K562 (cell line): ENCODE measurements around the gene EYA2. TPM values are rescaled to one million over a fixed set of nuclear protein-coding genes. Genes with fewer than 3 reads are reported as not detected.

Experiments used
- ATAC-seq: fragments of 200-7000 bp; cut with Tn5 transposase; 3 replicates; pipeline ENCODE4 v1.9.1; 2020; ENCODE audit warnings: moderate library complexity
- BruUV-seq: library from RNA; stranded (reverse); fragments of 400-500 nt; replicated peaks from 2 replicates; lab custom pipeline; 2021; lab: Mats Ljungman, UMichigan
- CTCF ChIA-PET: fragments of 300-600 bp; formaldehyde crosslinking; extraction: SDS; loops from one replicate; lab custom pipeline; 2021; ENCODE audit warnings: low intra/inter-chr PET ratio; lab: Yijun Ruan, JAX
- POLR2A ChIA-PET: fragments of 300-600, 350-650 bp; sonication (Branson Sonifier 250); formaldehyde crosslinking; extraction: SDS; loops from one replicate; lab custom pipeline; 2021; ENCODE audit warnings: antibody characterized with exemption, inconsistent platforms; lab: Yijun Ruan, JAX
- DNase-seq, 4 experiments: peaks; one replicate each; pipeline versions ENCODE4 v3.0.0 to v3.0.0-alpha.2; 2011 to 2018; ENCODE audit warnings: low spot score in 3 of 4, mixed read lengths in 3 of 4; ENCODE audit errors: extremely low read depth in 1 of 4
- FAIRE-seq: peaks from 2 replicates; lab custom pipeline; 2011; peaks lifted over from hg19 to GRCh38; lab: Jason Lieb, UNC
- H2AFZ ChIP-seq: 2 replicates; pipeline ENCODE4 v1.6.0; 2011; ENCODE audit warnings: low read depth, low read length, control low read depth, inconsistent platforms
- H3K27ac ChIP-seq: fragments of 200-600 bp; 3 replicates; pipeline ENCODE4 v1.8.0; 2011; ENCODE audit warnings: low read depth, mild to moderate bottlenecking, control low read depth, inconsistent platforms, low read length, moderate library complexity, mixed read lengths; ENCODE audit errors: extremely low read depth
- H3K27me3 ChIP-seq, 2 experiments: fragments of 300-600 bp in 1 of 2; 2 replicates in 1 of 2; 3 replicates in 1 of 2; pipeline versions ENCODE4 v1.6.0 to v1.8.0; 2011; ENCODE audit warnings: inconsistent platforms in 2 of 2, low read length in 2 of 2, mild to moderate bottlenecking in 1 of 2, mixed read lengths in 1 of 2, moderate library complexity in 1 of 2; ENCODE audit not compliant: control insufficient read depth in 2 of 2, insufficient read depth in 2 of 2
- H3K36me3 ChIP-seq: fragments of 300-600 bp; 3 replicates; pipeline ENCODE4 v1.8.0; 2011; ENCODE audit warnings: mild to moderate bottlenecking, low read length, inconsistent platforms; ENCODE audit not compliant: control insufficient read depth, insufficient read depth
- H3K4me1 ChIP-seq, 2 experiments: fragments of 200-600 bp in 1 of 2; replicated peaks in 1 of 2; 2 replicates in 1 of 2; 3 replicates in 1 of 2; pipeline versions ENCODE4 v1.5.1 to v1.8.0; 2011; ENCODE audit warnings: inconsistent platforms in 2 of 2, low read length in 2 of 2, mild to moderate bottlenecking in 1 of 2, mixed read lengths in 1 of 2, moderate library complexity in 1 of 2; ENCODE audit not compliant: control insufficient read depth in 2 of 2, insufficient read depth in 2 of 2
- H3K4me2 ChIP-seq: 2 replicates; pipeline ENCODE4 v1.6.1; 2011; ENCODE audit warnings: low read length, control low read depth, inconsistent platforms, mixed read lengths; ENCODE audit not compliant: insufficient read depth
- H3K4me3 ChIP-seq: fragments of 200-600 bp; sonication (generic), shearing (Covaris generic); 2 replicates; pipeline ENCODE4 v1.5.1; 2016; ENCODE audit warnings: control low read depth, inconsistent platforms
- H3K79me2 ChIP-seq: fragments of 200-600 bp; 3 replicates; pipeline ENCODE4 v1.8.0; 2011; ENCODE audit warnings: low read length, inconsistent platforms; ENCODE audit not compliant: control insufficient read depth, insufficient read depth
- H3K9ac ChIP-seq, 2 experiments: 2 replicates each; pipeline versions ENCODE4 v1.6.0 to v1.6.1; 2011; ENCODE audit warnings: low read depth in 2 of 2, low read length in 2 of 2, control low read depth in 1 of 2, inconsistent platforms in 1 of 2, mild to moderate bottlenecking in 1 of 2, mixed read lengths in 1 of 2; ENCODE audit not compliant: insufficient read depth in 1 of 2
- H3K9me1 ChIP-seq: one replicate; pipeline ENCODE4 v1.6.0; 2011; ENCODE audit warnings: inconsistent platforms, mild to moderate bottlenecking, low read length, moderate library complexity; ENCODE audit not compliant: control insufficient read depth, insufficient read depth
- H3K9me3 ChIP-seq: replicated peaks from 2 replicates; pipeline ENCODE4 v1.5.1; 2011; ENCODE audit warnings: low read depth, low read length, inconsistent platforms; ENCODE audit not compliant: control insufficient read depth, insufficient read depth
- H4K20me1 ChIP-seq: replicated peaks from 2 replicates; pipeline ENCODE4 v1.6.1; 2011; ENCODE audit warnings: low read length, inconsistent platforms, mixed read lengths; ENCODE audit not compliant: control insufficient read depth, insufficient read depth
- BRCA1 ChIP-seq, 2 experiments: fragments of 450-650 bp in 1 of 2; sonication (generic) in 1 of 2; formaldehyde crosslinking in 1 of 2; IDR thresholded peaks; 2 replicates each; pipeline versions ENCODE4 v1.5.0 to v1.6.1; 2017 to 2020; ENCODE audit warnings: mild to moderate bottlenecking in 1 of 2, missing genetic modification reagents in 1 of 2
- PCBP1 ChIP-seq: fragments of 200-400 bp; formaldehyde crosslinking; IDR thresholded peaks from 2 replicates; pipeline ENCODE4 v1.6.1; 2018; ENCODE audit warnings: mild to moderate bottlenecking, low read depth, low read length; ENCODE audit not compliant: poor library complexity, severe bottlenecking
- ZNF280B ChIP-seq: fragments of 250-450 bp; sonication (Bioruptor Pico); IDR thresholded peaks from 2 replicates; pipeline ENCODE4 v1.5.1; 2021; ENCODE audit warnings: mild to moderate bottlenecking
- ZNF311 ChIP-seq: fragments of 250-450 bp; sonication (Bioruptor Pico); IDR thresholded peaks from 2 replicates; pipeline ENCODE4 v1.4.0; 2020; ENCODE audit warnings: mild to moderate bottlenecking, moderate library complexity
- WGBS: fragments of 100-300 bp; shearing (Covaris generic); methylation state at CpG from one replicate; pipeline ENCODE4 v1.1.6; 2016; ENCODE audit warnings: low coverage, mixed read lengths; ENCODE audit not compliant: insufficient coverage; ENCODE audit errors: missing lambda C conversion rate; 5-methylcytosine and 5-hydroxymethylcytosine counted together
- in situ Hi-C: fragments of 300-500 bp; cut with MboI; formaldehyde crosslinking; loops from 4 replicates; pipeline ENCODE4 v1.15.0; 2018; ENCODE audit warnings: inconsistent platforms, mixed read lengths
- intact Hi-C: fragments of 100-400 bp; cut with micrococcal nuclease; formaldehyde crosslinking; loops from 2 replicates; pipeline ENCODE4 v1.14.2; 2022
- polyA plus RNA-seq, 8 experiments: library from polyadenylated mRNA; depleted of rRNA in 4 of 8; stranded (reverse) in 5 of 8; unstranded in 3 of 8; fragments of >200 nt; fragmentation: Nextera tagmentation in 2 of 8; fragmentation: Illumina TruSeq in 1 of 8; extraction: Ambion mirVana in 2 of 8; extraction: Trizol in 1 of 8; gene quantifications; 2 replicates each; pipeline versions ENCODE4 v1.2.1 to v1.2.3, GENCODE V29; 2011 to 2014; ENCODE audit warnings: inconsistent platforms in 1 of 8, missing spikeins in 1 of 8
- total RNA-seq, 7 experiments: library from RNA; depleted of rRNA in 6 of 7; stranded (reverse); fragments of >200 nt in 6 of 7; fragmentation: Illumina TruSeq in 2 of 7; extraction: Trizol in 2 of 7; gene quantifications; 2 replicates each; pipeline versions ENCODE4 v1.2.1 to v1.2.3, GENCODE V29; 2011 to 2021; ENCODE audit warnings: low replicate concordance in 1 of 7
- TF ChIP-seq, protein P1 (sequence below), 2 experiments: IDR thresholded peaks; 2 replicates each; pipeline ENCODE4 v1.6.1; 2011; ENCODE audit warnings: borderline replicate concordance in 1 of 2, control low read depth in 1 of 2, low read depth in 1 of 2, low read length in 1 of 2, mild to moderate bottlenecking in 1 of 2, mixed read lengths in 1 of 2, moderate library complexity in 1 of 2; ENCODE audit not compliant: insufficient read depth in 1 of 2, insufficient read length in 1 of 2, poor library complexity in 1 of 2, severe bottlenecking in 1 of 2; ENCODE audit errors: extremely low read depth in 1 of 2
- TF ChIP-seq, protein P2 (sequence below), 3 experiments: fragments of 200-800 bp in 1 of 3; fragments of 250-450 bp in 1 of 3; fragments of 450-650 bp in 1 of 3; sonication (Bioruptor Pico) in 1 of 3; sonication (Bioruptor generic) in 1 of 3; formaldehyde crosslinking in 1 of 3; IDR thresholded peaks; 2 replicates each; pipeline versions ENCODE4 v1.6.1 to v1.8.0; 2016 to 2022; ENCODE audit warnings: mild to moderate bottlenecking in 2 of 3, missing genetic modification characterization in 2 of 3, missing compliant biosample characterization in 1 of 3, moderate library complexity in 1 of 3

Gene EYA2
- total and polyA plus RNA-seq, 9 of the 15 experiments (the other 6 are each of a cell fraction or from before 2014, with no cell fraction given), result 0.03 TPM; not detected in 8

DNA sequence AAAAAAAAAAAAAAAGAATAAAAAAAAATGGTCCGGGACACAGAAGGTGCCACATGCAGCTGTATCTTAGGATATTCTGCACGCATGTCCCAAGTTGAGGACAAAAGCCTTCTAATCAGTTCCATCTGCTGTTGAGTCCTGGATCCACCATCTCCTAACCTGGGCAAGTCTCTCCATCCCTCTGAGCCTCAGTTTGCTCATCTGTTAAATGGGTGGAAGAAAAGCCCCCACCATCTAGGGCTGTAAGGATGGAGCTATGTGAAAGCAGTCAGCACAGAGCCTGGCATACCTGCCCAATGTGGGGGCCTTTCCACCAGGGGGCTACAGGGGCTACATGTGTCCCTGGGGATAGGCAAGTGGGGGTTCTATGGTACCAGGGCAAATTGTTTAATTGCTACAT is 253.4 kb downstream of the EYA2 start (continued):
- TF ChIP-seq, protein P1, sequence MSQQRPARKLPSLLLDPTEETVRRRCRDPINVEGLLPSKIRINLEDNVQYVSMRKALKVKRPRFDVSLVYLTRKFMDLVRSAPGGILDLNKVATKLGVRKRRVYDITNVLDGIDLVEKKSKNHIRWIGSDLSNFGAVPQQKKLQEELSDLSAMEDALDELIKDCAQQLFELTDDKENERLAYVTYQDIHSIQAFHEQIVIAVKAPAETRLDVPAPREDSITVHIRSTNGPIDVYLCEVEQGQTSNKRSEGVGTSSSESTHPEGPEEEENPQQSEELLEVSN (IDR thresholded peaks at IDR 0.05; ENCODE audit: borderline replicate concordance in 1 of 2, extremely low read depth in 1 of 2, insufficient read depth in 1 of 2, insufficient read length in 1 of 2, low read depth in 1 of 2, low read length in 1 of 2, poor library complexity in 1 of 2, severe bottlenecking in 1 of 2), result no peak
- TF ChIP-seq ZNF311, result no peak
- no peak for TF ChIP-seq ZNF280B (CRISPR knock-in tag)
- TF ChIP-seq BRCA1 (IDR thresholded peaks at IDR 0.05), result no peak
- TF ChIP-seq BRCA1 (CRISPR knock-in tag; IDR thresholded peaks at IDR 0.05), result no peak

- WGBS, result 7% methylated on average over 5 of the region's 5 CpGs
Measured at GRCh38 chr20:47149939-47150338, 255.3 kb downstream of the EYA2 start.

More at GRCh38 chr20:47149939-47150338, 255.3 kb downstream of the EYA2 start:
- Histone ChIP-seq H3K9me3 (no peaks in the 10 kb centered on the region), H3K36me3 (no peaks in the 10 kb centered on the region), H3K27ac (no peak overlapping the region), H2AFZ (peak overlapping the region; percentile 64; the same call in 1 of the 2 replicates), H3K9me1 (no peaks in the 10 kb centered on the region), H4K20me1 (no peaks in the 10 kb centered on the region), H3K27me3 (peaks cover 17 to 47% of the 10 kb centered on the region in 2 experiments), H3K4me3 (no peak overlapping the region), H3K9ac (no peak overlapping the region), H3K4me2 (no peak overlapping the region), H3K4me1 (no peaks in the 10 kb centered on the region), H3K79me2 (no peaks in the 10 kb centered on the region)
- CTCF ChIA-PET, result interaction anchor here (1.2 kb wide), 1 partner anchor 391 kb away, joined by 3 read pairs; no protein-coding TSS in a partner anchor
- intact Hi-C loops (loop anchor here (1.0 to 5.0 kb wide), 2 partner anchors 378 to 392 kb away; no protein-coding TSS in a partner anchor), in situ Hi-C loops (loop anchor here (10.0 kb wide), 1 partner anchor 395 kb away; no protein-coding TSS in a partner anchor)
- DNase-seq, result no peak
- TF ChIP-seq PCBP1, result no peak
- TF ChIP-seq, protein P2, sequence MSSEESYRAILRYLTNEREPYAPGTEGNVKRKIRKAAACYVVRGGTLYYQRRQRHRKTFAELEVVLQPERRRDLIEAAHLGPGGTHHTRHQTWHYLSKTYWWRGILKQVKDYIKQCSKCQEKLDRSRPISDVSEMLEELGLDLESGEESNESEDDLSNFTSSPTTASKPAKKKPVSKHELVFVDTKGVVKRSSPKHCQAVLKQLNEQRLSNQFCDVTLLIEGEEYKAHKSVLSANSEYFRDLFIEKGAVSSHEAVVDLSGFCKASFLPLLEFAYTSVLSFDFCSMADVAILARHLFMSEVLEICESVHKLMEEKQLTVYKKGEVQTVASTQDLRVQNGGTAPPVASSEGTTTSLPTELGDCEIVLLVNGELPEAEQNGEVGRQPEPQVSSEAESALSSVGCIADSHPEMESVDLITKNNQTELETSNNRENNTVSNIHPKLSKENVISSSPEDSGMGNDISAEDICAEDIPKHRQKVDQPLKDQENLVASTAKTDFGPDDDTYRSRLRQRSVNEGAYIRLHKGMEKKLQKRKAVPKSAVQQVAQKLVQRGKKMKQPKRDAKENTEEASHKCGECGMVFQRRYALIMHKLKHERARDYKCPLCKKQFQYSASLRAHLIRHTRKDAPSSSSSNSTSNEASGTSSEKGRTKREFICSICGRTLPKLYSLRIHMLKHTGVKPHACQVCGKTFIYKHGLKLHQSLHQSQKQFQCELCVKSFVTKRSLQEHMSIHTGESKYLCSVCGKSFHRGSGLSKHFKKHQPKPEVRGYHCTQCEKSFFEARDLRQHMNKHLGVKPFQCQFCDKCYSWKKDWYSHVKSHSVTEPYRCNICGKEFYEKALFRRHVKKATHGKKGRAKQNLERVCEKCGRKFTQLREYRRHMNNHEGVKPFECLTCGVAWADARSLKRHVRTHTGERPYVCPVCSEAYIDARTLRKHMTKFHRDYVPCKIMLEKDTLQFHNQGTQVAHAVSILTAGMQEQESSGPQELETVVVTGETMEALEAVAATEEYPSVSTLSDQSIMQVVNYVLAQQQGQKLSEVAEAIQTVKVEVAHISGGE (CRISPR knock-in tag; IDR thresholded peaks at IDR 0.05), result peak in 1 of 3 experiments; percentile 94; a peak in 2 of 6 replicates
- POLR2A ChIA-PET, result no interaction called here
- FAIRE-seq, result no peak
- ATAC-seq, result no peak
- no TSS peak for BruUV-seq
